GM12875 (cell line): Measurements from ENCODE around the gene TRMU.
"Not testable (repeated sequence)": the region's sequence is repeated elsewhere in the genome, so short reads cannot be mapped to it uniquely, and the experiment has no call there.

Source experiments
- H3K4me3 ChIP-seq: one replicate; pipeline ENCODE4 v1.5.1; 2011; ENCODE audit warnings: low read depth, low read length, control low read depth
- TF ChIP-seq, protein P1 (sequence below): IDR thresholded peaks from 2 replicates; pipeline ENCODE4 v1.5.1; 2011; ENCODE audit warnings: low read depth, mild to moderate bottlenecking, control low read depth, inconsistent platforms, low read length, moderate library complexity, borderline replicate concordance; ENCODE audit not compliant: insufficient read depth

Gene TRMU

DNA sequence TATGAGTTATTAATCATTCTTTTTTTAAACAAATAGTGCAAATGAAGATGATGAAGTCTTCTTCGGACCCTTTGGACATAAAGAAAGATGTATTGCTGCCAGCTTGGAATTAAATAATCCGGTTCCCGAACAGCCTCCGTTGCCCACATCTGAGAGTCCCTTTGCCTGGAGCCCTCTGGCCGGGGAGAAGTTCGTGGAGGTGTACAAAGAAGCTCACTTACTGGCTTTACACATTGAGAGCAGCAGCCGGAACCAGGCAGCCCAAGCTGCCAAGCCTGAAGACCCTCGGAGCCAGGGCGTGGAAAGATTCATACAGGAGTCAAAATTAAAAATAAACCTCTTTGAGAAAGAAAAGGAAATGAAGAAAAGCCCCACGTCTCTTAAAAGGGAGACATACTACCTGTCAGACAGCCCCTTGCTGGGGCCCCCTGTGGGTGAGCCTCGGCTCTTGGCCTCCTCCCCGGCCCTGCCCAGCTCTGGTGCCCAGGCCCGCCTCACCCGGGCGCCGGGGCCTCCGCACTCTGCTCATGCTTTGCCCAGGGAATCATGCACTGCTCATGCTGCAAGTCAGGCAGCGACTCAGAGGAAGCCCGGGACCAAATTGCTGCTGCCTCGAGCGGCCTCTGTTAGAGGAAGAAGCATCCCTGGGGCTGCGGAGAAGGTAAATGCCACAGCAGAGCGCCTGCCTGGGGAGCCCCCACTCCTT, 27.1 kb upstream of the TRMU start:
- no peak overlapping the region for H3K4me3 ChIP-seq
- TF ChIP-seq, protein P1, sequence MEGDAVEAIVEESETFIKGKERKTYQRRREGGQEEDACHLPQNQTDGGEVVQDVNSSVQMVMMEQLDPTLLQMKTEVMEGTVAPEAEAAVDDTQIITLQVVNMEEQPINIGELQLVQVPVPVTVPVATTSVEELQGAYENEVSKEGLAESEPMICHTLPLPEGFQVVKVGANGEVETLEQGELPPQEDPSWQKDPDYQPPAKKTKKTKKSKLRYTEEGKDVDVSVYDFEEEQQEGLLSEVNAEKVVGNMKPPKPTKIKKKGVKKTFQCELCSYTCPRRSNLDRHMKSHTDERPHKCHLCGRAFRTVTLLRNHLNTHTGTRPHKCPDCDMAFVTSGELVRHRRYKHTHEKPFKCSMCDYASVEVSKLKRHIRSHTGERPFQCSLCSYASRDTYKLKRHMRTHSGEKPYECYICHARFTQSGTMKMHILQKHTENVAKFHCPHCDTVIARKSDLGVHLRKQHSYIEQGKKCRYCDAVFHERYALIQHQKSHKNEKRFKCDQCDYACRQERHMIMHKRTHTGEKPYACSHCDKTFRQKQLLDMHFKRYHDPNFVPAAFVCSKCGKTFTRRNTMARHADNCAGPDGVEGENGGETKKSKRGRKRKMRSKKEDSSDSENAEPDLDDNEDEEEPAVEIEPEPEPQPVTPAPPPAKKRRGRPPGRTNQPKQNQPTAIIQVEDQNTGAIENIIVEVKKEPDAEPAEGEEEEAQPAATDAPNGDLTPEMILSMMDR = no peak

DNA sequence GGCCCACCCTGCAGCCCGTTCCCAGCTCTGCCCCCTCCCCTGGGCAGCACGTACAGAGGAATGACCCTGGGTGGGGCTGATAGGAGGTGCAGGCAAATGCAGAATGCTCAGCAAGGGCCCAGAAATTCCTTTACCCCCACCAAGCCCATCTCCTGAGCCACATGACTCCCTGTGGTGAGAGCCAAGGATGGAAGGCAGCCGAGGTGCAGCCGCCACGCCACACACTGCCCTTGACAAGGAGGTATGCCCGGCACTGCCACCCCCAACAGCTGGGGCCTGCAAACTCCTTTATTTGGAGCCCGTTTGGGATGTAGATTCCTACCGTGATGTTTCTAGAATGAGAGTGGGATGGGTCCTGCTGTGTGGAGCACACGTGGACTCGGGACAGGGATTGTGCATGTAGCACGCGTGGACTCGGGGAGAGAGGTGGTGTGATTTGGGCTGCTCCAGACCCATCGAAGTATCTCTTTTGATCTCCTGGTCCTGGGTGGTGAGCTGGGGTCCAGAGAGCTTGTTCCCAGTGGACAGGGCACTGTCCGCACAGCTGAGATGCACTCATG, 25.9 kb upstream of the TRMU start:
- TF ChIP-seq, protein P1 = no peak
- no peak overlapping the region for H3K4me3 ChIP-seq

DNA sequence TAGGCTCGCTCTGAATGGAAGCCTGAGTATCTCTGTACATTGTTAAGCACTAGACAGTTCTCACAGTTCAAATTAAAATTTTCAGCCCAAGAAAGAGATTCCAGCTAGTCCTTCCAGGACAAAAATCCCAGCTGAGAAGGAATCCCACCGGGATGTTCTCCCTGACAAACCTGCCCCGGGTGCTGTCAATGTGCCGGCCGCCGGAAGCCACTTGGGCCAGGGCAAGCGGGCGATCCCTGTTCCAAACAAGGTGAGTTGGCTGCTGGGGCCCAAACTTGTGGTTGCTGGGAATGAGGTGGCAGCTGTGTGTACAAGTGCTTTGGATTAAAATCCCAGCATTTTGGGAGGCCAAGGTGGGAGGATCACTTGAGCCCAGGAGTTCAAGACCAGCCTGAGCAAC, 23.5 kb upstream of the TRMU start:
- no peak overlapping the region for H3K4me3 ChIP-seq
- TF ChIP-seq, protein P1 = no peak

DNA sequence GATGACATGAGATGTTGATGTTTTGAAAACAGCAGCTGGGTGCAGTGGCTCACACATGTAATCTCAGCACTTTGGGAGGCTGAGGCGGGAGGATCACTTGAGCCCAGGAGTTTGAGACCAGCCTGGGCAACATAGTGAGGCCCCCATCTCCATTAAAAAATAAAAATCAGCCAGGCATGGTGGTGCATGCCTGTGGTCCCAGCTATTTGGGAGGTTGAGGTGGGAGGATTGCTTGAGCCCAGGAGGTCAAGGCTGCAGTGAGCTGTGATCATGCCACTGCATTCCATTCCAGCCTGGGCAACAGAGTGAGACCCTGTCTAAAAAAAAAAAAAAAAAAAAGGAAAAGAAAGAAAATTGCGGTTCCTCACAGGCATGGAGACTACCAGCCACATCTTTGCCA, 22.7 kb upstream of the TRMU start:
- not testable (repeated sequence) for H3K4me3 ChIP-seq

DNA sequence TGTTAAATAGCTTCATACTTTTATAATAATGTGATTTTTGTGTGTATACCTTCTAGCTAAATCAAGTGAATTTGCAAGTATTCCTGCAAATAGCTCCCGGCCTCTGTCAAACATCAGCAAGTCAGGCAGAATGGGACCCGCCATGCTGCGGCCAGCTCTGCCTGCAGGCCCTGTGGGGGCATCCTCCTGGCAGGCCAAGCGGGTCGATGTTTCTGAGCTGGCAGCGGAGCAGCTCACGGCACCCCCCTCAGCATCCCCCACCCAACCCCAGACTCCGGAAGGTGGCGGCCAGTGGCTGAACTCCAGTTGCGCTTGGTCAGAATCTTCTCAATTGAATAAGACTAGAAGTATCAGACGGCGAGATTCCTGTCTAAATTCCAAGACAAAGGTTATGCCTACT, 19.5 kb upstream of the TRMU start:
- TF ChIP-seq, protein P1 = no peak
- H3K4me3 ChIP-seq = no peak overlapping the region

DNA sequence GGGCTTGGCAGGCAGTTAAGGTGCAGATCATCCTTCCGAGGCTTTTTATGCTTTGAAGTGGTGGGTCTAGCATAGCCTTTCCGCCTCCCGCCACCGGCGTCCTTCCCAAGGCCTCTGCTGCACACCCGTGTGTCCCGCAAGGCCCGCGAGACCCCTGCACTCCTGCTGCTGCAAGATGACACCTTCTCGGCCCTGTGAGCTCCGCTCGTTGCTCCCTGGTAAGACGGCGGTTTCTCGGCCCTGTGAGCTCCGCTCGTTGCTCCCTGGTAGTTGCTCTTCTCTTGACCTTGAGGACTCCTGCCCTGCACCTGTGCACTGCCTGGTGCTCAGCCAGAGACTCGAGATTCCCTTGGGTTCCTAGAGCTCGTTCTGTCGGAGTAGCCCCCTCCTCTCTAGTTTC, 17.9 kb upstream of the TRMU start:
- TF ChIP-seq, protein P1 = no peak
- no peak overlapping the region for H3K4me3 ChIP-seq

DNA sequence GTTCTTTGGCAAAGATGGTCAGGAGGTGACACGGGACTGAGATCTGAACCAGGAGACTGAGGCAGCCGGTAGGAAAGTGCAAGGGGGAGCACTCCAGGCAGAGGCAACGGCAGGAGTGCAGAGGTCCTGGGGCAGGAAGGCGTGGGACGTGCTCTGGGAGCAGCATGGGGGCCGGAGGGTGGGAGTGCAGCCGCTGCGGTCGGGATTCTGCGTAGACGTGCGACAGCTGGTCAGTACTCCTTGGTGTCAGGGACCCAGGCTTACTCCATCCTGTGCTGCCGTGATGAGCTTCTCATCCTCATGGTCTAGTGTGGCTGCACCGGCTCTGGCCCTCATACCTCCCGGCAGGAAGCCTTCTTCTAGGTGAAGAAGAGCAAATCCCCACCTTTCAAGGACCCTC, 16.9 kb upstream of the TRMU start:
- H3K4me3 ChIP-seq = no peak overlapping the region
- TF ChIP-seq, protein P1 = no peak
